HFFc6 (cell line): ENCODE results near the gene BABAM2. TPM values are rescaled to one million over a fixed set of nuclear protein-coding genes. Genes with fewer than 3 reads are reported as not detected.

Experiments
- DNase-seq: peaks from one replicate; pipeline ENCODE4 v3.0.0-alpha.2; 2018
- H3K27ac Mint-ChIP-seq: 2 replicates; pipeline ENCODE4 v1.8.0; 2020; ENCODE audit warnings: mild to moderate bottlenecking, mixed read lengths
- H3K27me3 Mint-ChIP-seq: 2 replicates; pipeline ENCODE4 v1.8.0; 2021; ENCODE audit warnings: mild to moderate bottlenecking, moderate library complexity, mixed read lengths; ENCODE audit not compliant: insufficient read depth
- H3K36me3 Mint-ChIP-seq: 2 replicates; pipeline ENCODE4 v1.8.0; 2021; ENCODE audit warnings: low read depth, mixed read lengths
- H3K4me1 Mint-ChIP-seq: 2 replicates; pipeline ENCODE4 v1.8.0; 2020; ENCODE audit warnings: low read depth, mixed read lengths
- H3K4me3 Mint-ChIP-seq: 2 replicates; pipeline ENCODE4 v1.8.0; 2020; ENCODE audit warnings: mild to moderate bottlenecking, moderate library complexity, mixed read lengths
- H3K9me3 Mint-ChIP-seq: 2 replicates; pipeline ENCODE4 v1.8.0; 2020; ENCODE audit warnings: mild to moderate bottlenecking, mixed read lengths
- CTCF ChIP-seq: fragments of 200-600 bp; sonication (generic); IDR thresholded peaks from 2 replicates; pipeline ENCODE4 v1.5.0; 2021; ENCODE audit warnings: antibody characterized with exemption, mild to moderate bottlenecking
- total RNA-seq, 6 experiments: library from RNA; stranded (reverse); fragmentation: NEBNext Ultra II Directional; extraction: Animal tissue kit (Norgen Biotek cat#: 25700); gene quantifications; 2 replicates in 1 of 6; 3 replicates in 5 of 6; pipeline ENCODE4 v1.2.3, GENCODE V29; 2021

Gene BABAM2
- total RNA-seq, 6 experiments from 2014 or later, result 30.8 to 46.6 (median 41.2) TPM

- Mint-ChIP-seq H3K4me1 (peaks cover 21% of the 10 kb centered on the region), H3K36me3 (peaks cover 26% of the 10 kb centered on the region), H3K27me3 (no peaks in the 10 kb centered on the region; the same call in 1 of the 2 replicates), H3K4me3 (no peak overlapping the region), H3K27ac (no peak overlapping the region), H3K9me3 (no peaks in the 10 kb centered on the region; the same call in none of the 2 replicates)
- no peak for TF ChIP-seq CTCF
- no peak for DNase-seq
Observed at GRCh38 chr2:28178946-28179345, 288.4 kb downstream of the BABAM2 start.

DNA sequence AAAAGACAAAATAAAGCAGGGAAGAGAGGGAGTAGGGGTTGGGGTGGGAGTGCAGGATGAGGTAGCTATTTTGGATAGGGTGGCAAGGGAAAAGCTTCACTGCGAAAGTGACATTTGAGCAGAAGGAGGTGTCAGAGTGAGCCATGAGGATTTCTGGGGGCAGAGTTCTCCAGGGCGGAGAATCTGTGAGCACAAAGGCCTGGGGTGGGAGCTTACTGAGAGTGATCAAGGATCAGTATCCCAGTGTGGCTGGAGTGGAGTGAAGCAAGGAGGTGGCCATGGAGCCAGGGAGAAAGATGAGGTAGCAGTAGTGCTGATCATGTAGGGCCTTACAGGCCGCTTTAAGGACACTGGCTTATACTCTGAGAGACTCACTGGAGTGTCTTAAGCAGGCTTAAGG lies 291.3 kb downstream of the BABAM2 start:
- no peaks in the 10 kb centered on the region; the same call in 1 of the 2 replicates for H3K27me3 Mint-ChIP-seq
- H3K4me1 Mint-ChIP-seq, result peaks cover 33% of the 10 kb centered on the region
- no peak for DNase-seq
- no peak overlapping the region for H3K4me3 Mint-ChIP-seq
- H3K36me3 Mint-ChIP-seq, result peaks cover 19% of the 10 kb centered on the region
- H3K27ac Mint-ChIP-seq, result no peak overlapping the region
- no peaks in the 10 kb centered on the region; the same call in none of the 2 replicates for H3K9me3 Mint-ChIP-seq
- TF ChIP-seq CTCF, result no peak

DNA sequence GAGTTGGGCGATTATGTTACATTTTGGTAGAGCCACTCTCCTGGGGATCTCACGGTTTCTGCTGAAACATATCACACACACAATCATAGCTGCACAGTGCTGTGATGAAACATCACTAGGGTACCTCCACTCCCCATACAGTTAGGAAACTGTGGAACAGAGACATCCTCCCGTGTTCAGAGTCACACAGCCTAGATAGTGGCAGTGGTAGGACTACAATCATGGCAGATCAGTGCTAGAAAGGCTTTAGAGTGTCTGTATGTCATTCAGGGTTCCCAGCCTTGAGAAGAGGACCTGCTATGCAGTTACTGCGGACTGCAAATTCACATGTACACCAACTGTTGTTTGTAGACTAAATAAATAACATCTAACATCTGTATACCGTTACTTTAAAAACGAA lies 291.8 kb downstream of the BABAM2 start:
- H3K27ac Mint-ChIP-seq, result no peak overlapping the region
- H3K4me3 Mint-ChIP-seq, result no peak overlapping the region
- H3K9me3 Mint-ChIP-seq, result no peaks in the 10 kb centered on the region; the same call in none of the 2 replicates
- TF ChIP-seq CTCF, result no peak
- DNase-seq, result no peak
- peaks cover 38% of the 10 kb centered on the region for H3K4me1 Mint-ChIP-seq
- H3K36me3 Mint-ChIP-seq, result peaks cover 14% of the 10 kb centered on the region
- no peaks in the 10 kb centered on the region; the same call in 1 of the 2 replicates for H3K27me3 Mint-ChIP-seq

DNA sequence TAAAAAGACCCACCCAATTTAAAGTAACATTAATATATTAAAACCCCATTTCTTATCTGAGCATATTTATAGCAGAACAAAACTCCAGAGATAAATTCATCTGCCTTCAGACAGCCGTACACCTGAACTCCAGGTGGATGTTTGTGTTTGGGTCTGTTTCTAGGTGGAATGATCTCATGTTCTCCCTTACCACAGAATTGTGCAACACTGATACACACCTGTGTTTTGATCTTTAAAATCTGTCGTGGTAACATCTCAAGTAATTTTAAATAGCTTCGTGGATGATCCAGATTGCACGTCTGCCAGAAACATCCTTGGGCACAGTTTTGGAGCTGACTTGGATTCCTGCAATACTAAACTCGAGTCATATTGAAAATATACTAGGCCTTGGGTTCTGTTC lies 294.6 kb downstream of the BABAM2 start:
- Mint-ChIP-seq H3K27ac (peak overlapping the region; percentile 26; the same call in 1 of the 2 replicates), H3K4me1 (peaks cover 32% of the 10 kb centered on the region), H3K36me3 (peaks cover 9% of the 10 kb centered on the region; the same call in 1 of the 2 replicates), H3K4me3 (no peak overlapping the region), H3K27me3 (no peaks in the 10 kb centered on the region; the same call in 1 of the 2 replicates), H3K9me3 (no peaks in the 10 kb centered on the region)
- no peak for TF ChIP-seq CTCF
- DNase-seq, result no peak

- Mint-ChIP-seq H3K4me3 (0 out of 2 replicates have a peak overlapping the region, but pooled peaks have one; percentile 14), H3K27ac (peak overlapping the region; percentile 91), H3K36me3 (peaks cover 8% of the 10 kb centered on the region; the same call in 1 of the 2 replicates), H3K4me1 (peaks cover 30% of the 10 kb centered on the region), H3K9me3 (no peaks in the 10 kb centered on the region), H3K27me3 (no peaks in the 10 kb centered on the region; the same call in 1 of the 2 replicates)
- DNase-seq, result peak; percentile 64
- TF ChIP-seq CTCF, result no peak
Observed at GRCh38 chr2:28185891-28186290, 295.4 kb downstream of the BABAM2 start.
